Activated gamma-delta T cell (primary cell): ENCODE data around the gene SLC44A5.
"Not testable (repeated sequence)": the region's sequence is repeated elsewhere in the genome, so short reads cannot be mapped to it uniquely, and the experiment has no call there.

Experiments used
- DNase-seq: peaks from one replicate; lab custom pipeline; 2025; lab: John Stamatoyannopoulos, UW

Gene SLC44A5

GRCh38 chr1:75181214-75181955 lies 429.5 kb downstream of the SLC44A5 start:
- DNase-seq = not testable (repeated sequence)

DNA sequence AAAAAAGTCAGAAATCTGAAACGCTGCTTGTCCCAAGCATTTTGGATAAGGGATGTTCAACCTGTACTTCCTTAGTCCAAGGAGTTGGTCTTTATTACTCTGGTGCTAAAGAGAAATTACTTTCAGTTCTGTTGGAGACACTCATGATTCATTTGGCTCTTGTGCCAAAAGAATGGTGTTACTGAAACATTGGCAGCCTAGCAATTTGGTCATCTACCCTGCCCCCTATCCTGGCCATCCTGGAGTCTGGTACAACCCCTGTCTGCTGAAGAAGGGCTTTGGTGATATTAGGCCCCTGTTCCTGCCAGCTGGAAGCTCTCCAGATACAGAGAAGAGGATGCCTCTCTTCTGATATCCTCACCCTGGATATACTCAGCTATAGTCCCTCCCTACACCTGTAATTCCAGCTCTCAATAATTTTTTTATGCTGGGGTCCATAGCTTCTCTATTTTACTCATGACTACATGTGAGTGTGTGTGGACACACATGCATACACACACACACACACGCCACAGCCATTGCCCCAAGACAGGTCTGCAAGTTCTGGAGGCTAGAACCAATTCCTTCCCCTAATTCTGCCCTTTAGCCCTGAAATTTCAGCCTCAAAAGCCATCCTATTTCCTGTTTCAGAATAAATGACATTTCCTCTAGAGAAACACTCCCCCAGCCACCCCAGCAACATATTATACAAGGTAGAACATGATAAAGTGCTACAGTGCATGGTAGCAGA lies 436.7 kb downstream of the SLC44A5 start:
- no peak for DNase-seq

DNA sequence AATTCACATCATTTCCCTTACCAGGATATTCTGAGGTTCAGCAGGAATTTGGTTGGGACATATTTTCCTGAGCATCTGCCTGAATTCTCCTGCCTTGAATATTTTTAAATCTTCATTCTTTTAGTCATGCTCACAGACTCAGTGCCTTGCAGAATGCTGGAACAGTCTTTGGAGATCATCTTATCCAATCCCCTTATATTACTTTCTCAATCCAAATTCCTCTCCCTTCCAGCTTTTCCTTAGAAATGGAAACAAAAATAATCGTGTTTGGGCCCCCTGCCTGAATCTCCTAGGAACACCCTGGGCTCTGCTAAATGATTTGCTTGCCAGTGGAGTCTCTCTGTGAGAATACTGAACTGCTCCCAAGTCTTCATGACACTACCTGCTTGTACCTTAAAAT lies 438.4 kb downstream of the SLC44A5 start:
- no peak for DNase-seq

- DNase-seq = no peak
Observed at GRCh38 chr1:75171876-75172275, 439.0 kb downstream of the SLC44A5 start.

DNA sequence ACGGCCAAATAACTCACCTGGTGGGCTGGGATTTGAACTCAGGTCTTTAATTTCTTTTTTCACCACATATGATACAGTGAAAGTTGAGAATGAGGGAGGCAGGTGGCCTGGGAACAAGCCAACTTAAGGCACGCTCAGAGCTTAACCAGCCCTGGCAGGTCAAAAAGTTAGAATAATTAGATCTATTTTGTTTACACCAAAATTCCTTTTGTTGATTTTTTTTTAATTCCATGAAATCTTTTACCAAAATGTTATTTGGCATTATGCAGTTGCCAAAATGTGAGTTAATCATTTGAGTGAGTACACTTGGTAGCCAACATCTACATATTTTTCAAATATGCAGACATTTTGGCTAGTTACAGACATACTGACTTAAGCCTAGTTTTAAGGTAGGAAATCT lies 439.9 kb downstream of the SLC44A5 start:
- DNase-seq = no peak

DNA sequence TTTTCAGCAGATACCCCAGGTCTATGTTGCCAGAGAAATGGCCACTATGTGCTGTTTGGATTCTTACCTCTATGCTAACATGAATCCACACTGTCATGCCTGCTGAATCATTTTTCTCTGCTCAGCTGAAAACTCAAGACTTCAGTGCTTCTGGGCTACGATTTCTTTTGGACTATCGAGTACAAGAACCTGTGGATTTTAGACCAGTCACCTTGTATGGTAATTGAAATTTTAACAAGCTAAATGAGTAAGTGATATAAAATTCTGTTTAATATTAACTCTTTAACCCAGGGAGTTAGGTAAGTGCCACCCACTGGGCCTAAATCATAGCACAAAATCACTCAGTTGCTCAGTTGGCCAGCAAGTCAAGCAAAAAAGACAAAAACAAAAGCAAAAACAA lies 440.9 kb downstream of the SLC44A5 start:
- no peak for DNase-seq

- DNase-seq = no peak
Observed at GRCh38 chr1:75166821-75167220, 444.1 kb downstream of the SLC44A5 start.

- no peak for DNase-seq
Observed at GRCh38 chr1:75165264-75165663, 445.6 kb downstream of the SLC44A5 start.

GRCh38 chr1:75159154-75159553 lies 451.8 kb downstream of the SLC44A5 start:
- DNase-seq = no peak
